Stimulated activated CD4-positive, alpha-beta T cell treated with anti-CD3 and anti-CD28 coated beads, Interleukin-1b, Interleukin-23, amount 100 ng/mL, for 24 hours (primary cell): ENCODE measurements around the gene HEYL.

ENCODE experiments used
- DNase-seq, 4 experiments: peaks; one replicate each; pipeline ENCODE4 v3.0.0-alpha.2; 2020; ENCODE audit warnings: low read depth in 4 of 4, low spot score in 1 of 4

HEYL gene

GRCh38 chr1:39638965-39639304 lies 508 bp downstream of the HEYL start:
- DNase-seq, result no peak

- DNase-seq, result no peak
Observed at GRCh38 chr1:39637361-39637760, 2.1 kb downstream of the HEYL start.

- no peak for DNase-seq
Observed at GRCh38 chr1:39635871-39636210, 3.6 kb downstream of the HEYL start.

GRCh38 chr1:39635205-39635870 lies 4.1 kb downstream of the HEYL start:
- no peak for DNase-seq

- DNase-seq, result no peak
Observed at GRCh38 chr1:39633422-39633821, 6.0 kb downstream of the HEYL start.

GRCh38 chr1:39632682-39633417 lies 6.6 kb downstream of the HEYL start:
- DNase-seq, result no peak

- DNase-seq, result no peak
Observed at GRCh38 chr1:39632323-39632681, 7.1 kb downstream of the HEYL start.

GRCh38 chr1:39631361-39632322 lies 7.8 kb downstream of the HEYL start:
- DNase-seq, result no peak

- DNase-seq, result no peak
Observed at GRCh38 chr1:39628807-39629350, 10.6 kb downstream of the HEYL start.

- DNase-seq, result no peak
Observed at GRCh38 chr1:39626646-39627045, 12.8 kb downstream of the HEYL start.

- DNase-seq, result no peak
Observed at GRCh38 chr1:39625462-39626273, 13.8 kb downstream of the HEYL start.

GRCh38 chr1:39625009-39625408 lies 14.4 kb downstream of the HEYL start:
- DNase-seq, result no peak

- no peak for DNase-seq
Observed at GRCh38 chr1:39623053-39623452, 16.4 kb downstream of the HEYL start.

- DNase-seq, result no peak
Observed at GRCh38 chr1:39622427-39622826, 17.0 kb downstream of the HEYL start.

- DNase-seq, result no peak
Observed at GRCh38 chr1:39620659-39621165, 18.7 kb downstream of the HEYL start.

- no peak for DNase-seq
Observed at GRCh38 chr1:39617488-39618049, 21.9 kb downstream of the HEYL start.

GRCh38 chr1:39615086-39615673 lies 24.3 kb downstream of the HEYL start:
- no peak for DNase-seq

GRCh38 chr1:39614488-39614887 lies 25.0 kb downstream of the HEYL start:
- DNase-seq, result no peak

- DNase-seq, result no peak
Observed at GRCh38 chr1:39613250-39613649, 26.2 kb downstream of the HEYL start.
